ENCODE results near the gene TMEM259.

Gene TMEM259

DNA sequence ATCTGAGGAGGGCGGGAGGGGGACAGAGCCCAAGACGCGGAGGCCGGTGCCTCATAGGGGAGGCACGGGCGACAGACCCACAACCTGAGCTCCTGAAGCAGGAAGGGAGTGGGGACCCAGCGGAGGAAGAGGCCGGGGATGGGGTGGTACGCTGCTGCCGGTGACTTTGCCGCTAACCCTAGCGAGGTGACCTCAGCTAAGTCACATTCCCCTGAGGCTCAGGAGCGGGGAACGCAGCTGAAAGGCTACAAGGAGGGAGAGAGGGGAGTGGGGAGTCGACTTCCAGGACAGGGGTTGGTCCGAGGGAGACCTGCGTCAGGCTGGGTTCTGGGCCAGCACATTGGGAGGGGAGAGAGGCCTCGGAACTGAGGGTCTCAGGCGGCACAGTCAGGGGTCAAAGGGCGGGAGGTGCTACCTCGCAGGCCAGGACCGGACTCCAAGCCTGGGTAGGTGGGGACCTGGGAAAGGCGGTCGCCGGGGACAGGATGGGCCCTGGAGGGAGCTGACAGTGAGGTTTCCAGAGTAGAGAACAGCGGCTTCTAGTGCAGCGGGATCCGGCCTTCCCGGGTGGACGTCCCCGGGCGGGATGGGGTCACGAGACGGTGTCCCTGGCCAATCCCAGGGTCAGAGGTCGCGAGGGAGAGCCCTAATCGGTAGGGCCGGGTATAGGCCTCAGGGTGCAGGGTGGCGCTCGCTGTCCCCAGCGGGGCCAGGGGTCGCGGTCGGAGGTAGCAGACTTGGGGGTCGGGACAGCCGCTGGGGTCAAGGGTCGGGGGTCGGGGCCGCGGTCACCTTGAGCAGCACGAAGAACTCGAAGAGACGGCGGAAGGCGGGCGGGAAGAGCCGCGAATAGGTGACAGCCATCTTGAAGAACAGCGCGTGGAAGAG, 699 bp downstream of the TMEM259 start:
- TF ChIP-seq, protein P1, sequence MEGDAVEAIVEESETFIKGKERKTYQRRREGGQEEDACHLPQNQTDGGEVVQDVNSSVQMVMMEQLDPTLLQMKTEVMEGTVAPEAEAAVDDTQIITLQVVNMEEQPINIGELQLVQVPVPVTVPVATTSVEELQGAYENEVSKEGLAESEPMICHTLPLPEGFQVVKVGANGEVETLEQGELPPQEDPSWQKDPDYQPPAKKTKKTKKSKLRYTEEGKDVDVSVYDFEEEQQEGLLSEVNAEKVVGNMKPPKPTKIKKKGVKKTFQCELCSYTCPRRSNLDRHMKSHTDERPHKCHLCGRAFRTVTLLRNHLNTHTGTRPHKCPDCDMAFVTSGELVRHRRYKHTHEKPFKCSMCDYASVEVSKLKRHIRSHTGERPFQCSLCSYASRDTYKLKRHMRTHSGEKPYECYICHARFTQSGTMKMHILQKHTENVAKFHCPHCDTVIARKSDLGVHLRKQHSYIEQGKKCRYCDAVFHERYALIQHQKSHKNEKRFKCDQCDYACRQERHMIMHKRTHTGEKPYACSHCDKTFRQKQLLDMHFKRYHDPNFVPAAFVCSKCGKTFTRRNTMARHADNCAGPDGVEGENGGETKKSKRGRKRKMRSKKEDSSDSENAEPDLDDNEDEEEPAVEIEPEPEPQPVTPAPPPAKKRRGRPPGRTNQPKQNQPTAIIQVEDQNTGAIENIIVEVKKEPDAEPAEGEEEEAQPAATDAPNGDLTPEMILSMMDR (IDR thresholded peaks at IDR 0.05; ENCODE audit: low read depth, low read length), result no peak
- DNase-seq (ENCODE audit: extremely low read depth, low read depth), result no peak

DNA sequence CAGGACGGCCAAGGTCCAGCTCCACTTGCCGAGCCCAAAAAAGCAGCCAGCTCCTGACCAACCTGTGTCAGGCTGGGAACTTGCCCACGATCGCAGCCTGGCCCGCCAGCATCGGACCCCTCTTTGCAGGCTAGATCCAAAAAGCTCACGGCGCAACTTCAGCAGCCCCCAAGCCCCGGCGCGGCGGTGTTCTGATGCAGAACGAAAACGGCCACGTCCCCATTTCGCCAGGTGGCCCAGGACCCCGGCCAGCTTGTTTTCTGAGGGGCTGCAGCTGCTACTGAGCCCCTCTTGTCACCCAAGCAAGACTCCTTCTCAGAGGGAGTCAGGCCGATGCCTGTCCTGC, 1.3 kb downstream of the TMEM259 start:
- no peak for DNase-seq (ENCODE audit: extremely low read depth, low read depth)
- TF ChIP-seq, protein P1 (IDR thresholded peaks at IDR 0.05; ENCODE audit: low read depth, low read length), result no peak

DNA sequence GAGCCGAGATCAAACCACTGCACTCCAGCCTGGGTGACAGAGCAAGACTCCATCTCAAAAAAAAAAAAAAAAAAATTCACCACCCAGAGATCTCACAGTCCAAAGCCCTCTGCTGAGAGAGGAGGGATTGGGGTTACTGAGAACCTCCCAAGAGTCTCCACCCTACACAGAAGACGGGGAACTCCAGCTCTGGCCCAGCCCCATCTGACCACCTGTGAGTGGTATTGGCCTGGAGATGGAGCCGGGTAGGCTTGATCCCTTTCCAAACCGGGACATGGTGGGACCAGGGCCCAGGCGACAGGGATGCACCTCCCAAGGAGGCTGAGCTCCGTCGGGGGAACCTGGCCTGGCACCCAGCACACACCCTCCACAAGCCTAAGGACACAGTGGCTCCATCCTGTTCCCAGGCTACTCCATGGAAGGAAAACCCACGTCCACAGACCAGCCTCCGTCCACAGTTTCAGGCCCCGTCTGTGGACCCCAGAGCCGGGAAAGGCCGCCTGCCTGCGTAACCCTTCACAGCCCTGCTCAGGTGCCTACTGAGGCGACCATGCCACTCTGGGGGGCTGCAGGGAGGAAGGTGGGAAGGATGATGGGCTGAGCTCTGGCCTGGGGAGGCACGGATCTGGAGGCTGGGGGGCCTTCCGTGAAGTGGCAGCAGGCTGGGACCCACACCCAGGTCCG, 1.8 kb downstream of the TMEM259 start:
- TF ChIP-seq, protein P1 (IDR thresholded peaks at IDR 0.05; ENCODE audit: low read depth, low read length), result no peak
- no peak for DNase-seq (ENCODE audit: extremely low read depth, low read depth)

DNA sequence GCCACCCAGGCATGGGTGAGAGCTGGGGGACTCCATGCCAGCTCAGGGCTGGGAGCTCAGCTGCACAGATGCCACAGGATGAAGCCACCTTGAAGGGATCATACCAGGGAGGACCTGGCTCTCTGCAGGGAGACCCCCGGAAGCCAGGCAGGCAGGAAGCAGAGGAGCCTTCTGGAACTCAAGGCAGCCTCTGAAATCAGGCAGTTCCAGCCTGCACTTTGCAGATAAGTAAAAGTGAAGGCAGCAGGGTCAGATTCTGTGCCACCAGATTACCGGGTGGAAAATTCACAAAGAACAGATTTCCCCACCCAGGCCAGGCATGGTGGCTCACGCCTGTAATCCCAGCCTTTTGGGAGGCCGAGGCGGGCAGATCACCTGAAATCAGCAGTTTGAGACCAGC, 2.5 kb downstream of the TMEM259 start:
- TF ChIP-seq, protein P1 (IDR thresholded peaks at IDR 0.05; ENCODE audit: low read depth, low read length), result no peak
- DNase-seq (ENCODE audit: extremely low read depth, low read depth), result no peak

DNA sequence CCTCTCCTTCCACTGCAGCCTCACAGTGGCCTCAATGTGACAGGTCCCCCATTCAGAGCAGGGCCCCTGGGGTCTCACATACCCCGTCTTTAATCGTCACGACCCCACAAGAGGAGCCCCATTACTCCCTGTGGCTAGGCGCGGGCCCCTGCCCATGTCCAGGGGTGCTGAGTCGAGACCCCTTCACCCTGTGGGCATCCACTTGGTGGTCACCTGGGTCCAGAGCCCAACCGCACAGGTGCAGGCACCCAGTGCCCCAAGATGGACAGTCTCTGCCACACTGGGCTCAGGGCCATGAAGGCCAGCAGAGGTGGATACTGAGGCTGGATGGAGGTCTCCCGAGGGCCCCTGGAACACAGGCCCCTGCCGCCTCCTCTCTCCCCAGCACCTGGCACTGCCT, 3.0 kb downstream of the TMEM259 start:
- DNase-seq (ENCODE audit: extremely low read depth, low read depth), result no peak
- TF ChIP-seq, protein P1 (IDR thresholded peaks at IDR 0.05; ENCODE audit: low read depth, low read length), result no peak

DNA sequence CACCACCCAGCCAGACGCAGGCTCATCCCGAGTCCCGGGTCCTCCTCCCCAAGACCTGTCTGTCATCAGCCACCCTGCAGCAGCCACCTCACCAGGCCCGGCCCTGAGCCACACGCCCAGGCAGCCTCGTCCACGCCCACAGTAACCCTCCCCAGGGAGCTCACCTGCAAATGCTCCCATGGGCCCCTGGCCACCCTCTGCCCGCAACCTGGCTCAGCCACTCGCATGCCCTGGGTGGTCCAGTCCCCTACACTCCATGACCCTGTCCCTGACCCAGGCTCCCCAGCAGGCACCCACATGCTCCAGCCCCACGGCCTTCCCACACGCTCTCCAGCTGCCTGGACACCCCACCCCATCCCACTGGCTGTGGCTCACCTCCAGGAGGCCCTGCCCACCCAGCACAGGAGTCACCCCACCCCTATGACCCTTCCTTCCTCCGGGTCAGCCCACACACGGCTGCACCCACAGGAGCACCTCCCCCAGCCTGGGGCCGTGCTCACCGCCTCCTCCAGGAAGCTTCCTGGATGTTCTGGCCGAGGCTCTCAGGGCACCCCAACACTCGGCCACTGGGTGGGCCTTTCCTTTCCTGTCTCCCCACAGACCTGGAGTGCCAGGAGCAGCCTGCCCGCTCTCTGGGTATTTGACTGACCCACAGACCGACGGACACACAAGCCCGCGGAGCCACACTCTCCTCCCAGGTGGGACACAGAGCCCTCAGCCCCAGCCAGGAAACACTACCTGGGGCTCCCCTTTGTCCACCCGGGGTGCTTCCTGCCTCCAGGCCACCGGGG, 3.6 kb downstream of the TMEM259 start:
- TF ChIP-seq, protein P1 (IDR thresholded peaks at IDR 0.05; ENCODE audit: low read depth, low read length), result no peak
- no peak for DNase-seq (ENCODE audit: extremely low read depth, low read depth)
